Hematopoietic multipotent progenitor cell (in vitro differentiated cells): Measurements from ENCODE around the gene MAML1. TPM values are rescaled to one million over a fixed set of nuclear protein-coding genes. Genes with fewer than 3 reads are reported as not detected.

ENCODE experiments used
- DNase-seq, 3 donors: peaks; one replicate each; pipeline ENCODE4 v3.0.0-alpha.2; 2011 to 2015; ENCODE audit warnings: low read depth in 2 of 3, low spot score in 2 of 3
- total RNA-seq: library from RNA; depleted of rRNA; stranded (reverse); fragments of >200 nt; gene quantifications from one replicate; pipeline ENCODE4 v1.2.3, GENCODE V29; 2012

MAML1 gene
- total RNA-seq, 1 donor = 28.0 TPM

DNA sequence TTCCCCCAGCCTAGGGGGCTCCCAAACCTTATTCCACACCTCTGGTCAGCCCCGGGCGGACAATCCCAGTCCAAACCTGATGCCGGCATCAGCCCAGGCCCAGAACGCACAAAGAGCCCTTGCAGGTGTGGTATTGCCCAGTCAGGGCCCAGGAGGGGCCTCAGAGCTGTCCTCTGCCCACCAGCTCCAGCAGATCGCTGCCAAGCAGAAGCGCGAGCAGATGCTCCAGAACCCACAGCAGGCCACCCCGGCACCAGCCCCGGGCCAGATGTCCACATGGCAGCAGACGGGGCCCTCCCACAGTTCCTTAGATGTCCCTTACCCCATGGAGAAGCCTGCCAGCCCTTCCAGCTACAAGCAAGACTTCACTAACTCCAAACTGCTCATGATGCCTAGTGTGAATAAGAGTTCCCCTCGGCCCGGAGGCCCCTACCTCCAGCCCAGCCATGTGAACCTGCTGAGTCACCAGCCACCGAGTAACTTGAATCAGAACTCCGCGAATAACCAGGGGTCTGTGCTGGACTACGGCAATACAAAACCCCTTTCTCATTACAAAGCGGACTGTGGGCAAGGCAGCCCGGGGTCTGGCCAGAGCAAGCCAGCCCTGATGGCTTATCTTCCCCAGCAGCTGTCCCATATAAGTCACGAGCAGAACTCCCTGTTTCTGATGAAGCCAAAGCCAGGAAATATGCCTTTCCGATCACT lies 33.6 kb downstream of the MAML1 start:
- peak in 2 of 3 donors; percentile 62 to 63 for DNase-seq

DNA sequence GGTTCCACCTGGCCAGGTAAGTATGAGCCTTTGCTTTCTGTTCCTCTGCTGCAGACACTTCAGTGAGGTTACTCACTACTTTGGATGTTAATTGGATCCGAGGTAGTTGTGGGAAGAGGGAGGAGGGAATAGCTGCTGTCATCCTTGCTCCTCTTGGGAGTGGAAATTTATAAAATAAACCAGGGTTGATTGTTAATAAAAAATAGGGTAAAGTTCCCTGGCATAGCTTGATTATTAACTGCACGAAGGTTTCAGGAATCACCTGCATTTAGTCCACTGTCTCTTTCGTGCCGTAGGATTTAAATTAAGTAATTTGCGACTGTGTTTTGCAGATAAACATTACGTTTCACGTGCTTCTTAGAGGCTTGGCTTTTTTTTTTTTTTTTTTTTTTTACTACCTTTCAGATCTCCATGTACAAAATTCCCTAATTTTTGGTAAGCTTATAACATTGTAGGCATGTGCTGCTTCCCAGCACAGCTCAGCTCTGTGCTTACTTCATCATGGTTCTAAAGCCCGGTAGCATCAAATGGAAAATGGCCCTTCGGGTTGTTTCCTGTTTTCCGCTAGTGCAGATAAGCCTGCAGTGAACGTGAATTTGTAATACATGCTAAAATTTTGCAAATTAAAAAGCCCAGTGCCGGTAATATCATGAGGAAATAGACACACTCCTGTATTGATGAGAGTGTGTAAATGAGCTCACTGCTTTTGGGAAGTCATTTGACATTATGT lies 34.3 kb downstream of the MAML1 start:
- DNase-seq = no peak

DNA sequence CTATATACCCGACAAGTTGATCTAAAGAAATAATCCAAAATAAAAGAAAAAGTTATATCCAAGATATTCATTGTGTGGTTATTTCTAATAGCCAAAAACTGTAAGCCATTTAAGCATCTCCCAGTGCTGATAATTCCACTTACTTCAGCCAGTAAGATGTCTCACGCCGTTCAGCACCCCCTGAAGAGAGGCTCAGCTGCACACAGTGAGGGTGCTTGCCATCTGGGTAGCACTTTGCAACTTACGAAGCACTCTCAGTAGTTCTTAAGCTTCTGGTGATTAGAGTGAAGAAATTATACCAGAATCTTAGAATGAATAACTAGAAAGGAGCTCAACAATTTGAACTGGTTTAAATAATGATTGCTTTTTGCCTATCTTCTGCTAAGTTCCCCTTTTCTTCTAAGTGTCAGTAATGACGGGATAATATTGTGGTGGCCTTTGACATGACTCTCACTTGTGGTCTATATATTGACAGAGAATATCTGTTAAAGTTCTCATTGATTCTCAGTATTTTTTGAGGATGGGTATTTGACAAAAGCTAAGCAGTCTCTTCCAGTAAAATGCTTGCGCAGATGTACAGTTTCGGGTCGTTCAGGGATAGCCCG lies 35.0 kb downstream of the MAML1 start:
- DNase-seq = no peak

DNA sequence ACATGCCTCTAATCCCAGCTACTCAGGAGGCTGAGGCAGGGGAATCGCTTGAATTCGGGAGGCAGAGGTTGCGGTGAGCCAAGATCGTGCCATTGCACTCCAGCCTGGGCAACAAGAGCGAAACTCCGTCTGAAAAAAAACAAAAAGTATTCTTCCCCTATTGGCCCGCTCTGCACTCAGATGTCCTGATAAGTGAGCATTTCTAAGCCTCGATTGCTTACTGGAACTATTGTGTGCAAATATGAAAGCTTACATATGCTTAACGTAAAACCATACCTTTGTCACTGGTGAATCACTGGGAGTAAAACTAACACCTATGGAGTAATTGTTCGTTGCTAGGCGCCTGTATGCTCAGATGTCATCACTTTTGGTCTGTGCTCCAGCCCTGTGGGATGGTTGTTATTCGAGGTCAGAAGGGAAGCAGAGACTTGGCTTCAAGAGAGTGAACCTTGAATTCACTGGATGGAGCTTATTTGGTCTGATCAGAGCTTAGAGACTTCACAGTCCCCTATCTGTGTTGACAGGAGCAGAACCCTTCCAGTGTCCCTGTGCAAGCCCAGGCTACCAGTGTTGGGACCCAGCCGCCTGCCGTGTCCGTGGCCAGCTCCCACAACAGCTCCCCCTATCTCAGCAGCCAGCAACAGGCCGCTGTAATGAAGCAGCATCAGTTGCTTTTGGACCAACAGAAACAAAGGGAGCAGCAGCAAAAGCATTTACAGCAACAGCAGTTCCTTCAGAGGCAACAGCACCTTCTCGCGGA lies 35.9 kb downstream of the MAML1 start:
- no peak for DNase-seq

DNA sequence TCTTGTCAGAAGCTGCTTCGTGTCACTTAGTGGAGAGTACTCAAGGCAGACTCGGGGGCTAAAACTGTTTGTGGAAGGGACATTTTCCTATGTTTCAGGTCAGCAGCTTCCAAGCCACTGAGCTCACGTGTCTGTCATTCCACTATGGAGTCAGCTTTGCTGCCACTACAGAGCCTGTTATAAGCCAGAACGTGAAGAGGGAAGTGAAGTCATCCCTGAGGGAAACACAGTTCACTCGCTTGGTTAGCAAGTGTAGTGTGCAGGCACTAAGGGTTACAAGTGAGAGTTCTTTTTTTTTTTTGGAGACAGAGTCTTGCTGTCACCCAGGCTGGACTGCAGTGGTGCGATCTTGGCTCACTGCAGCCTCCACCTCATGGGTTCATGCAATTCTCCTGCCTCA lies 36.6 kb downstream of the MAML1 start:
- no peak for DNase-seq

DNA sequence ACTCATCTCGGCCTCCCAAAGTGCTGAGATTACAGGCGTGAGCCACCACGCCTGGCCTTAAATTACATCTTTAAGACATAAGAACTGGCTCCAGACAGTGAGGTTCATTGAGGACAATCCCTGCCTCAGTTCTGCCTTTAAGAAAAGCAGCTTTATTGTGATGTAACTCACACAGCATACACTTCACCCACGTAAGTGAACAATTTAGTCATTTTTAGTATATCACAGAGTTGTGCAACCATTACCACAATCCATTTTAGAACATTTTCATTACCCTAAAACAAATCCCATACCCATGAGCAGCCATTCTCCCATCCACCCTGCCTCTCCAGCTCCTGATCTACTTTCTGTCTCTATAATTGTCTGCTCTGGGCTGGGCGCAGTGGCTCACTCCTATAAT lies 37.2 kb downstream of the MAML1 start:
- DNase-seq = no peak

DNA sequence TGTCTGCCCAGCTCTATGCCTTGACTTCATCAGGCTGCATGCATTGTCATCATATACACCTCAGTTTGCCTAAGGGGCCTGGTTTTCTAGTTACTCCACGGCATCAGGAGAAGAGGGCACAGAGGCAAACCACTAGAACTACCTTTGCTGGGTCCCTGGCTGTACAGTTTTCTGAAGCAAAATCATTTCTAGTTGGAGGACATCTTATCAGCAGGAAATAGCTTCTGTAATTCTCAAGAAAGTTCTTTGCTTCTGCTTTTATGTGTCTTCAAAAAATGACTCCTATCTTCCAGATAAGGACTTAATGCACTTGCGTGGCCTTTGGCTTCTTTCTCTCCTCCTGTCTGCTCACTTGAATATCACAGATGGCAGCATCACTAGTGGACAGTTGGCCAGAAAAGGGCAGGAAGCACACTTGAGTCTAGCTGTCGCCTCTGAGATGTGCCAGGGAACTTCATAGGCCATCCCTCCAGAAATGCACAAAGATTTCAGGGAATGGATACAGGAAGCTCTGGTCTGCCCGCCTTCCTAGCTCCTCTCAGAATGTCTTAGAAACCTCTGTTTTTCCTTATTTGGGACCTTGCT lies 38.8 kb downstream of the MAML1 start:
- peak in 1 of 3 donors; percentile 56 for DNase-seq

DNA sequence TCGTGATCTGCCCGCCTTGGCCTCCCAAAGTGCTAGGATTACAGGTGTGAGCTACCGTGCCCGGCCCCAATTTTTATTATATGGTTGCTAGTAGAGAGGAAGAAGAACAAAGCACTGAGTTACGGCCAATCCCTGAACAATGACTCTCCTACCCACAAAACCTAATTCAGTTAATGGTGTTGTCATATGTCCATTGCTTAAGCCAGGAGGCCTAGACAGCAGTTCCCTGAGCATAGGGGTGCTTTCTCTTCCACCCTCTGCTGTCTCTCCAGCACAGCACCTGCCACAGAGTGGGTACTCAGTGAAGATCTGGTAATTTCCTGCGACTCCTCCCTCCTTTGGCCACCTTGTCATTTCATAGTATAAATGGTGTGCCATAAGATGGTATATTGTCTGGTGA lies 39.7 kb downstream of the MAML1 start:
- no peak for DNase-seq

DNA sequence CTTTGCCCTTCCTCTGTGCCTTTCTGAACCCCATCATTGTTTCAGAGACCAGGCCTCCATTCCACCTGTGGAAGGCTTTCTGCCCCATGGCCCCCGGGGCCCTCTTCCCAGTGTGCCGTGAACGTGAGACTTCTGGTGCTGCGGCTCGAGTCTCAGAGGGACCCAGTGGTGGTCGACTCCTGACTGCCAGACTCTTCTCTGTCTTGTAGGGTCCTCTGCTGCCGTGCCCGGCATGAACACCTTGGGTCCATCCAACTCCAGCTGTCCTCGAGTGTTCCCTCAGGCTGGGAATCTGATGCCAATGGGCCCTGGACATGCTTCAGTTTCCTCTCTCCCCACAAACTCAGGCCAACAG lies 41.0 kb downstream of the MAML1 start:
- DNase-seq = no peak

DNA sequence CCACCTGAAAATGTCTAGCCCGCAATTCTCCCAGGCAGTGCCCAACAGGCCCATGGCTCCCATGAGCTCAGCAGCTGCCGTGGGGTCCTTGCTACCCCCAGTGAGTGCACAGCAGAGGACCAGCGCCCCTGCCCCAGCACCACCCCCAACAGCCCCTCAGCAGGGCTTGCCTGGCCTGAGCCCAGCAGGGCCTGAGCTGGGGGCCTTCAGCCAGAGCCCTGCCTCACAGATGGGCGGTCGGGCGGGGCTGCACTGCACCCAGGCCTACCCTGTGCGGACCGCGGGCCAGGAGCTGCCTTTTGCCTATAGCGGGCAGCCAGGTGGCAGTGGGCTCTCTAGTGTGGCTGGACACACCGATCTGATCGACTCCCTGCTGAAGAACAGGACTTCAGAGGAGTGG lies 41.8 kb downstream of the MAML1 start:
- DNase-seq = no peak

DNA sequence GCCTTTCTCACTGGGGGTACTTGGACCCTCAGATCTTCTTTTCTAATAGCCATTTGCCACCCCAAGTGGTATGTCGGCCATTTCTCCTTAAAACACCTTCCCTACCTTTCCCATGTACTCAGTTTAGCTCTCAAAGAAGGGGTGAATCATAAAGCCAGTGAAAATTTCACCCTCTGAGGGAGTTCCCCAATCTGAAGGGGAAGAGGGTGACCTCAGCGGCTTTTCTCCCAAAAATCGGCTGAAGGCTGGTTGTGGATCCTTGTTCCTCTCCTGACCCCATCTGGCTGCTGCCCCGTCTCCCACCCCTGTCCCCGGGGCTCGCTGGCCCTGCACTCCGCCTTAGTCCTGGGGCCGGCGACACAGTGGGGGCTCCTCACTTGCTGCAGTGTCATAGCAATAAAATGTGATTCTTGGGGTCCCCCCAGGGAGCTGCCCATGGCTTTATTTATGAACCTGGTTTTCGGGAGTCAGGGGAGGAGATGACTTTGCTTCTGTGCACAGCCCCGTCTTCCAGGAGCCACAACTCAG lies 43.9 kb downstream of the MAML1 start:
- DNase-seq = no peak

DNA sequence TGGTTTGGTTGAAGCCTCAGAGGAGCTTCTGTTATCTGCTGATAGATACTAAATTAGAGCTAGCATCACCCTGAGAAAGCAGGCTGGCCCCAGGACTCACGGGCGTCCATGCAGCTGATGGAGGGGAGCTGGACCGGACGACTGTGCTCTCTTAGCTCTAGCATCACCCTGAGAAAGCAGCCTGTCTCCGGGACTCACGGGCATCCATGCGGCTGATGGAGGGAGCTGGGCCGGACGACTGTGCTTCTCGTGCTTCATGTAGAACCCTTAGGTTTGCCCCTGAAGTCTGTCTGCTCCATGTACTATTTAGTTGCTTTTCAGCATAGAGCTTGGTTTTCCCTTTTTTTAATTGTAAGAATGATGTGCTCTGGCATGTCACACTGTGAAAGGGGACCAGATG lies 44.8 kb downstream of the MAML1 start:
- DNase-seq = no peak

DNA sequence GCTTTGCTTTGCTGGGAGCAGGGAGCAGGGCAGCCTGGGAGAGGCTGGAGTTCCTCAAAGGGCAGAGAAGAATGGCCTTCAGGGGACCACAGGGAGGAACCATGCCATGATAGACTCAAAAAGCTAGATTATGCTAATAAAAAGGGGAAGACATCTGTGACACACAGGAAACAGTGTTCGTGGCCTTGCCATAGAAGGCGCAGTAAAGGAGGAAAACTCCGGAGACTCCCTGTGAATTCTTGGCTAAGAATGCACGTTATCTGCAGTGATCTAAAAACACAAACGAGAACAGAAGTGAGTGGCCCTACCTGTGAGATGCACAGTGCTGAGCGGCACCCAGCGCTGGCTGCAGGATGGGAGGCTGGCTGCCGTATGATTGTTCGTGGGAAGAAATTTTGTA lies 45.3 kb downstream of the MAML1 start:
- DNase-seq = no peak

DNA sequence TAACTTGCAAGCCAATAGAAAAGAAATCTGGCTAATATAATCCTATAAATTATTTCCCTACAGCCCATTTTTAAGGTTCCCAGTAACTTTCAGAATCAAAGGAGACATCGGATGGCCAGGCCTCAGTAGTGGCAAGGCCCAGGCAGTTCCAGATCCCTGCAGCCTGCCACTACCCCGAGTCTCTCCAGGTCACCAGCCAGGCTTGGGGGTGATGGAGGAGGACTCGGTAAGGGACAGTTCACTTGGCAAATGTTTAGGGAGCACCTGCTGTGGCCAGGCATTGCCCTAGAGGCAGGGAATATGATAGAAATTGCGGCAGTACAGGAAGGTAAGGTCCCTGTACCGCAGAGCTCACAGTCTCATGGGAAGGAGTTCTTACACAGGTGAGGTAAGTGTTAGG lies 46.0 kb downstream of the MAML1 start:
- DNase-seq = no peak

DNA sequence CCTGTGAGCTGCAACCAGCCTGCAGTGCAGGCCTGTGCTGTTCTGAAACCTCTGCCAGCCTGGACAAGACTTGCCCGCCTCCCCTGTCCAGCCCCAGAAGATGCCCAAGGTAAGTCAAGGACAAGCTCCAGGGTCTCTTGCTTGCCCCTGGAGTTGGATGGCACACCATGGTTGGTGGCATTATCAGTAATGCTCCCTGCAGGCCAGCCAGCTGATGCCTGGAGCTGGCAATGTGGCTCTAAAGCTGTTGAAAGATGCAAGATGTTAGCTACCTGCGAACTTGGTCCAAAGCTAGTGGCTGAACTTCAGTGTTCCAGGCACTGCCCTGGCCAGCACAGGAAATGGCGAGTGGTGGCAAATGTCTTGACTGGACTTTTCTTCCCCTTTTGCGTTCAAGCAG lies 47.2 kb downstream of the MAML1 start:
- DNase-seq = no peak

DNA sequence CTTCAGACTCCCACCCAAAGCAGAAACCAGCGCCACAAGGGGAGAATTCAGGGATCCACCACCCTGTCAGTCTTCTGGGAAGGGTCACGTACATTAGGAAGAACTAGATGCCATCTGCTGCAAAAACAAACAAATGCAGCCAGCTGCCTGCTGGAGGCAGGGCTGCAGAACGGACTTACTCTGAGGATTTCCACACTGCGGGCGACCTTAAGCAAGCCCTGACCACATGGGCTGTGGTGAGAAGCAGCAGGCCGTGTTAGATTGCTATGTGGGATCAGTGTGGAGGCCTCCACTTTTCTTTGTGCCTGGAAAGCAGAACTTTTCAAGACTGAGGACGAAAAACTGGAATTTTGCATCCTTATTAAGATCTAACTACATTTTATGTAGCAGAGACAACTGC lies 47.7 kb downstream of the MAML1 start:
- no peak for DNase-seq

DNA sequence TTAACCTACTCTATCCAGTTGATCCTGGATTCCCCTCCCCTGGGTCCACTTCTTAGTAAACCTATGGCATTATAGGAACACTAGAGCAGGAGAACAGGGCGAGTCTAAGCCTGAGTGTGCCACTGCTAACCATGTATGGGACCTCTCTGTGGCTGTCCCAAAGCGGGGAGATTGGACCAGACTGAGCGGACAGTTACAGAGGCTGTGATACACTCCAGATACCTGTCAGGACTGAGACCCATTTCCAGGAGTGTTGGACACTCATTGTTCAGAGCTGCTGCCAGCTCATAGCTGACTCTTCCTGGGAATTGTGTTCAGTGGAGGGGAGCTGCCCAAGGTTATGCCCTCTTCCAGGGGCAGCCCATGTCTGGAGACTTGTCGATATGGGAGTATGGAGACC lies 49.2 kb downstream of the MAML1 start:
- DNase-seq = no peak

DNA sequence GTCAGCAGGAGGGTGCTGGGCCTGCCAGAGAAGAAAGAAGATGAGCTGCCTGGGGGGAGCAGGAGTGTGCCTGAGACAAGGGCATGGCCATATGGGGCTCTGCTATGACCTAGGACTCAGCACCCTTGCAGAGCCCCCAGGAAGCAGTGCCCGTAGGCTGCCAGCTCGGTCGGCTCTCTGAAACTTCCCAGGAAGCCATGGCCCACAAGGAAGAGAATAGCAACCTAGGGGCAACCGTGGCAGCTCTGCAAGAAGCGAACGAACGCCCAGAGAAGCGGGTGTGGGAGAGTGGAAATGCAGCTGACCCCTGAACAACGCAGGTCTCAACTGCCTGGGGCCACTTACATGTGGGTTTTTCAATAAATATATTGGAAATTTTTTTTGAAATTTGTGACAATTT lies 50.5 kb downstream of the MAML1 start:
- DNase-seq = no peak

DNA sequence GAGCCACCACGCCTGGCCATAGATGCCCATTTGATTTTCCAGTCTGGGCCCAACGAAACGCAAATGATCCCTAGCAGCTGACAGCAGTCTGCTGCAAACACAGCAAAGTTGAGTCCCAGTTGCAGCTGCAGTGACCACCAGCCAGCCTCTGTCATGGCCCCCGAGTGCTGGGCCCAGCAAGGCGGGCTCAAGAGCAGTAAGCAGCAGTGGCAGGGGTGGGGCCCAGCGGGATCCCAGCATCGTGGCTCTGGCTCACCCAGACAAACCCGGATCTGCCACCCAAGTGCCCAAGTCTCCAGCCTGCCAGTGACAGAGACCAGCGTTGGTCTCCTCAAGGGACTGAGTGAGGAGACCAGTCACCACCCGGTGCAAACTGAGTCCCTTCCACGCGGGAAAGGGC lies 54.2 kb downstream of the MAML1 start:
- no peak for DNase-seq

DNA sequence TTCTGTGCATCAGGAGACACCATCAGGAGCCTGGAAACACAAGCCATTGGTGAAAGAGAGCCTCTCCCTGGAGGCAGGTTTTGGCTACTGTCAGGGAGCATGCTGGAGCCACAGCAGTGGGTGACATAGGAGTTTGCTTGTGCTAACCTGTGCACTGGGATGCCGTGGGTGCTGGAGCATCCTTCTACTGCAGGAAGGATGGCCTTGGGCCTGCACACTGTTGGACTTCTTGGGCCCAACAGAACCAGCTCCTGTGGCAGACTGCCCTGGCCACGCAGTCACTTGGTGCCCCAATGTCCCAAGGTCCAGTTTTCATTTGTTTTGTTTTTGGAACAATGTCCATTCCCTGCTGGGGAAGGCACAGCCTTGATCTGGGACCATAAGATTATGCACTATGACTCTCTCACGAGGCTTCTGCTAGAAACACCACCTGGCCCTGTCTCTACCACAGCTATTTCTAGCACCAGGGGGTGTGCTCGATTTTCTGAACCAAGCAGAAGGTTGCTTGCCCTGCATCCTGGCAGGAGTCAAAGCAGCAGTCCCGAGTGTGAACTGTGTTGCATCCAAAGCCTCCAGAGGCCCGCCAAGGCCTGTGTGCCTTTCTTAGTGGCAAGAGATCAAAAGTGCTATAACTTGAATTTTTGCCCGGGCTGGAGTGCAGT lies 55.7 kb downstream of the MAML1 start:
- DNase-seq = no peak
